ENCODE data around the gene AGBL1.

AGBL1 gene

GRCh38 chr15:86879250-86880229 lies 799.9 kb downstream of the AGBL1 start:
- no peak for DNase-seq

GRCh38 chr15:86885616-86886015 lies 805.9 kb downstream of the AGBL1 start:
- no peak for DNase-seq

- DNase-seq: no peak
Measured at GRCh38 chr15:86892774-86893449, 813.2 kb downstream of the AGBL1 start.

GRCh38 chr15:86894269-86894668 lies 814.6 kb downstream of the AGBL1 start:
- no peak for DNase-seq

GRCh38 chr15:86903642-86904421 lies 824.2 kb downstream of the AGBL1 start:
- no peak for DNase-seq

- DNase-seq: no peak
Measured at GRCh38 chr15:86905625-86906256, 826.1 kb downstream of the AGBL1 start.

GRCh38 chr15:86906376-86906775 lies 826.7 kb downstream of the AGBL1 start:
- no peak for DNase-seq

- no peak for DNase-seq
Measured at GRCh38 chr15:86911022-86911421, 831.4 kb downstream of the AGBL1 start.

- DNase-seq: no peak
Measured at GRCh38 chr15:86912661-86913060, 833.0 kb downstream of the AGBL1 start.

- DNase-seq: peak; percentile 30
Measured at GRCh38 chr15:86915811-86916331, 836.2 kb downstream of the AGBL1 start.

GRCh38 chr15:86916671-86917360 lies 837.1 kb downstream of the AGBL1 start:
- DNase-seq: peak; percentile 28

GRCh38 chr15:86917361-86917671 lies 837.6 kb downstream of the AGBL1 start:
- DNase-seq: no peak

GRCh38 chr15:86919581-86919980 lies 839.9 kb downstream of the AGBL1 start:
- no peak for DNase-seq

GRCh38 chr15:86929461-86929860 lies 849.8 kb downstream of the AGBL1 start:
- DNase-seq: no peak

GRCh38 chr15:86932456-86932855 lies 852.8 kb downstream of the AGBL1 start:
- no peak for DNase-seq

- no peak for DNase-seq
Measured at GRCh38 chr15:86935841-86936240, 856.2 kb downstream of the AGBL1 start.

- no peak for DNase-seq
Measured at GRCh38 chr15:86942285-86942684, 862.6 kb downstream of the AGBL1 start.

- no peak for DNase-seq
Measured at GRCh38 chr15:86948719-86949118, 869.0 kb downstream of the AGBL1 start.

- no peak for DNase-seq
Measured at GRCh38 chr15:86959254-86959653, 879.6 kb downstream of the AGBL1 start.

GRCh38 chr15:86961669-86962068 lies 882.0 kb downstream of the AGBL1 start:
- DNase-seq: no peak

- no peak for DNase-seq
Measured at GRCh38 chr15:86964271-86964670, 884.6 kb downstream of the AGBL1 start.

GRCh38 chr15:86968244-86968643 lies 888.6 kb downstream of the AGBL1 start:
- no peak for DNase-seq
